ENCODE measurements around the gene FBP1. TPM values are rescaled to one million over a fixed set of nuclear protein-coding genes. Genes with fewer than 3 reads are reported as not detected.

FBP1 gene
- total RNA-seq, 1 experiment from 2014 or later = 1.9 TPM

DNA sequence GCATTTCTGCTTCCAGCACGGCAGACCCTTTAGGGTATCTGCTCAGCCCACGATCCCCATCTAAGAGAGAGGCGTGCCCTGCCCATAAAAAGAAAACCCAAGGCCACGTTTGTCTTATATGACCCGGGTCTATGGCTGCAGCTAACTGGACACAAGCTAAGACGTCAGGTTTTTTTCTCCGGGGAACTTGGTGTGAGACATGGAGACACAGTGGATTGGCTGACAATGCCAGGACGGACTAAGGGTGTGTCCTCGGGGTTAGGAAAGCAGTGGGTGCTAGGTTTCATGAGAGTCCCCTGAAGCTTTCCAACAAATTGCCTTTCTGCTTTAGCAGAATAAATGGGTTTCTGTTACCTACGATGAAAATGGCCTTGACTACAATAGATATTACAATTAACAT lies 38.6 kb downstream of the FBP1 start:
- Histone ChIP-seq H3K27ac (ENCODE audit: insufficient read length, low read depth, low read length) (no peak overlapping the region), H3K23ac (ENCODE audit: insufficient read length, low read depth, low read length) (no peak overlapping the region), H4K8ac (replicated peaks; ENCODE audit: insufficient read length, low read depth, low read length) (no peak overlapping the region), H2BK5ac (ENCODE audit: insufficient read length, low read length) (no peak overlapping the region), H2BK20ac (ENCODE audit: low read depth, low read length, poor library complexity, severe bottlenecking) (no peak overlapping the region), H3K14ac (ENCODE audit: insufficient read depth, low read length) (no peak overlapping the region), H2AK5ac (ENCODE audit: insufficient read length, low read length) (no peak overlapping the region), H3K27me3 (ENCODE audit: insufficient read depth, low read length) (no peaks in the 10 kb centered on the region), H2BK120ac (ENCODE audit: low read depth, low read length, poor library complexity, severe bottlenecking) (no peak overlapping the region), H2BK15ac (ENCODE audit: low read depth, low read length) (no peak overlapping the region), H3T11ph (ENCODE audit: low read length) (no peak overlapping the region), H3K4ac (ENCODE audit: low read depth, low read length) (no peak overlapping the region), H4K91ac (ENCODE audit: insufficient read length, low read depth, low read length) (no peak overlapping the region), H4K20me1 (ENCODE audit: control insufficient read depth, insufficient read depth, insufficient read length) (no peaks in the 10 kb centered on the region), H2AFZ (ENCODE audit: low read length) (no peak overlapping the region), H3K23me2 (ENCODE audit: insufficient read length, low read depth, low read length, poor library complexity, severe bottlenecking) (no peaks in the 10 kb centered on the region), H3K4me1 (ENCODE audit: insufficient read depth, low read length) (no peaks in the 10 kb centered on the region), H3K9me3 (ENCODE audit: control insufficient read depth, low read depth, low read length) (no peaks in the 10 kb centered on the region), H3K79me1 (ENCODE audit: insufficient read depth, low read depth, low read length, poor library complexity, severe bottlenecking) (no peaks in the 10 kb centered on the region), H3K79me2 (ENCODE audit: insufficient read depth, low read length) (no peaks in the 10 kb centered on the region), H3K9ac (ENCODE audit: extremely low read depth, insufficient read length, low read length) (no peak overlapping the region), H3K4me2 (ENCODE audit: insufficient read depth, insufficient read length, low read length) (no peak overlapping the region), H3K18ac (ENCODE audit: insufficient read length, low read depth, low read length) (no peak overlapping the region), H2BK12ac (ENCODE audit: insufficient read length, low read depth, low read length) (no peak overlapping the region), H3K56ac (ENCODE audit: insufficient read length, low read depth, low read length) (no peak overlapping the region), H4K5ac (ENCODE audit: insufficient read length, low read depth, low read length) (no peak overlapping the region)
- TF ChIP-seq, protein P1, sequence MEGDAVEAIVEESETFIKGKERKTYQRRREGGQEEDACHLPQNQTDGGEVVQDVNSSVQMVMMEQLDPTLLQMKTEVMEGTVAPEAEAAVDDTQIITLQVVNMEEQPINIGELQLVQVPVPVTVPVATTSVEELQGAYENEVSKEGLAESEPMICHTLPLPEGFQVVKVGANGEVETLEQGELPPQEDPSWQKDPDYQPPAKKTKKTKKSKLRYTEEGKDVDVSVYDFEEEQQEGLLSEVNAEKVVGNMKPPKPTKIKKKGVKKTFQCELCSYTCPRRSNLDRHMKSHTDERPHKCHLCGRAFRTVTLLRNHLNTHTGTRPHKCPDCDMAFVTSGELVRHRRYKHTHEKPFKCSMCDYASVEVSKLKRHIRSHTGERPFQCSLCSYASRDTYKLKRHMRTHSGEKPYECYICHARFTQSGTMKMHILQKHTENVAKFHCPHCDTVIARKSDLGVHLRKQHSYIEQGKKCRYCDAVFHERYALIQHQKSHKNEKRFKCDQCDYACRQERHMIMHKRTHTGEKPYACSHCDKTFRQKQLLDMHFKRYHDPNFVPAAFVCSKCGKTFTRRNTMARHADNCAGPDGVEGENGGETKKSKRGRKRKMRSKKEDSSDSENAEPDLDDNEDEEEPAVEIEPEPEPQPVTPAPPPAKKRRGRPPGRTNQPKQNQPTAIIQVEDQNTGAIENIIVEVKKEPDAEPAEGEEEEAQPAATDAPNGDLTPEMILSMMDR (conservative IDR thresholded peaks at IDR 0.05) = no peak
- H3K36me3 Mint-ChIP-seq (ENCODE audit: insufficient read depth in 1 of 3, low read depth in 3 of 3) = no peaks in the 10 kb centered on the region
- H3K4me3 Mint-ChIP-seq = no peak overlapping the region
- DNase-seq = no peak
- H3K27me3 Mint-ChIP-seq (ENCODE audit: low read depth) = peaks cover 14% of the 10 kb centered on the region
- peaks cover 5 to 11% of the 10 kb centered on the region in 2 experiments for H3K4me1 Mint-ChIP-seq
- no peaks in the 10 kb centered on the region for H3K9me3 Mint-ChIP-seq
- no CpG with 5 or more reads among the region's 10 CpGs for WGBS (ENCODE audit: extremely low coverage, insufficient read length, low lambda C conversion rate)
- H3K27ac Mint-ChIP-seq = no peak overlapping the region

Data from H9 (cell line).